Measurements from ENCODE around the gene CPEB3.

The CPEB3 gene

GRCh38 chr10:92062273-92062672, 228.6 kb downstream of the CPEB3 start:
- H3K27ac Mint-ChIP-seq, result no peak overlapping the region
- no peaks in the 10 kb centered on the region for H3K4me1 Mint-ChIP-seq
- H3K4me3 Mint-ChIP-seq, result no peak overlapping the region
- no peak for TF ChIP-seq CTCF (IDR thresholded peaks at IDR 0.05; ENCODE audit: unreplicated experiment in 3 of 3)
- H3K9me3 Mint-ChIP-seq, result no peaks in the 10 kb centered on the region
- no peaks in the 10 kb centered on the region for H3K27me3 Mint-ChIP-seq (ENCODE audit: low read depth)
- H3K36me3 Mint-ChIP-seq (ENCODE audit: low read depth), result no peaks in the 10 kb centered on the region

- Mint-ChIP-seq H3K4me3 (no peak overlapping the region), H3K9me3 (no peaks in the 10 kb centered on the region), H3K36me3 (ENCODE audit: low read depth) (no peaks in the 10 kb centered on the region), H3K27me3 (ENCODE audit: low read depth) (no peaks in the 10 kb centered on the region), H3K27ac (no peak overlapping the region), H3K4me1 (no peaks in the 10 kb centered on the region)
- TF ChIP-seq CTCF (IDR thresholded peaks at IDR 0.05; ENCODE audit: unreplicated experiment in 3 of 3), result no peak
Measured at GRCh38 chr10:92054807-92055206, 236.1 kb downstream of the CPEB3 start.

- Mint-ChIP-seq H3K36me3 (ENCODE audit: low read depth) (no peaks in the 10 kb centered on the region), H3K4me1 (no peaks in the 10 kb centered on the region), H3K27ac (no peak overlapping the region), H3K4me3 (no peak overlapping the region), H3K27me3 (ENCODE audit: low read depth) (no peaks in the 10 kb centered on the region), H3K9me3 (no peaks in the 10 kb centered on the region)
- TF ChIP-seq CTCF (IDR thresholded peaks at IDR 0.05; ENCODE audit: unreplicated experiment in 3 of 3), result no peak
Measured at GRCh38 chr10:92052741-92053140, 238.1 kb downstream of the CPEB3 start.

GRCh38 chr10:92052088-92052487, 238.8 kb downstream of the CPEB3 start:
- TF ChIP-seq CTCF (IDR thresholded peaks at IDR 0.05; ENCODE audit: unreplicated experiment in 3 of 3), result no peak
- Mint-ChIP-seq H3K9me3 (no peaks in the 10 kb centered on the region), H3K27ac (no peak overlapping the region), H3K4me1 (no peaks in the 10 kb centered on the region), H3K4me3 (no peak overlapping the region), H3K36me3 (ENCODE audit: low read depth) (no peaks in the 10 kb centered on the region), H3K27me3 (ENCODE audit: low read depth) (no peaks in the 10 kb centered on the region)

- peaks cover 20% of the 10 kb centered on the region for H3K27me3 Mint-ChIP-seq (ENCODE audit: low read depth)
- H3K36me3 Mint-ChIP-seq (ENCODE audit: low read depth), result peaks cover 5% of the 10 kb centered on the region
- no peaks in the 10 kb centered on the region for H3K9me3 Mint-ChIP-seq
- no peaks in the 10 kb centered on the region for H3K4me1 Mint-ChIP-seq
- no peak overlapping the region for H3K27ac Mint-ChIP-seq
- TF ChIP-seq CTCF (IDR thresholded peaks at IDR 0.05; ENCODE audit: unreplicated experiment in 3 of 3), result no peak
- H3K4me3 Mint-ChIP-seq, result no peak overlapping the region
Measured at GRCh38 chr10:92047215-92047614, 243.7 kb downstream of the CPEB3 start.

- peaks cover 5% of the 10 kb centered on the region for H3K36me3 Mint-ChIP-seq (ENCODE audit: low read depth)
- H3K27me3 Mint-ChIP-seq (ENCODE audit: low read depth), result peaks cover 20% of the 10 kb centered on the region
- H3K4me1 Mint-ChIP-seq, result no peaks in the 10 kb centered on the region
- no peaks in the 10 kb centered on the region for H3K9me3 Mint-ChIP-seq
- H3K27ac Mint-ChIP-seq, result no peak overlapping the region
- no peak for TF ChIP-seq CTCF (IDR thresholded peaks at IDR 0.05; ENCODE audit: unreplicated experiment in 3 of 3)
- no peak overlapping the region for H3K4me3 Mint-ChIP-seq
Measured at GRCh38 chr10:92045641-92046106, 245.2 kb downstream of the CPEB3 start.
